GM12892 (cell line): Measurements from ENCODE around the gene ANO7.

Source experiments
- POLR2A ChIP-seq: IDR thresholded peaks from 2 replicates; pipeline ENCODE4 v1.6.1; 2011; ENCODE audit warnings: low read depth, low read length, control low read depth
- POLR2AphosphoS5 ChIP-seq: IDR thresholded peaks from 2 replicates; pipeline ENCODE4 v1.6.1; 2011; ENCODE audit warnings: low read depth, low read length, control low read depth

DNA sequence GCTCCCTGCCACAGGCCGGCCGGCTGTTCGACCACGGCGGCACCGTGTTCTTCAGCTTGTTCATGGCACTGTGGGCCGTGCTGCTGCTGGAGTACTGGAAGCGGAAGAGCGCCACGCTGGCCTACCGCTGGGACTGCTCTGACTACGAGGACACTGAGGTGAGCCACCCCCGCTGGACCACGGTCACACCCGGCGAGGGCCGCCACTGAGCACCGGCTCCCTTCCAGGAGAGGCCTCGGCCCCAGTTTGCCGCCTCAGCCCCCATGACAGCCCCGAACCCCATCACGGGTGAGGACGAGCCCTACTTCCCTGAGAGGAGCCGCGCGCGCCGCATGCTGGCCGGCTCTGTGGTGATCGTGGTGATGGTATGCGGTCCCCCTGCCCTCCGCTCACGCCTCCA, 20.8 kb downstream of the ANO7 start:
- TF ChIP-seq POLR2A (no peak), POLR2AphosphoS5 (no peak)
